Islet of Langerhans (tissue), 1 donor: ENCODE data around the gene CSTPP1.
"Not testable (repeated sequence)": the region's sequence is repeated elsewhere in the genome, so short reads cannot be mapped to it uniquely, and the experiment has no call there.

ENCODE experiments used
- FAIRE-seq: peaks from one replicate; lab custom pipeline; 2011; peaks lifted over from hg19 to GRCh38; lab: Jason Lieb, UNC

Gene CSTPP1

DNA sequence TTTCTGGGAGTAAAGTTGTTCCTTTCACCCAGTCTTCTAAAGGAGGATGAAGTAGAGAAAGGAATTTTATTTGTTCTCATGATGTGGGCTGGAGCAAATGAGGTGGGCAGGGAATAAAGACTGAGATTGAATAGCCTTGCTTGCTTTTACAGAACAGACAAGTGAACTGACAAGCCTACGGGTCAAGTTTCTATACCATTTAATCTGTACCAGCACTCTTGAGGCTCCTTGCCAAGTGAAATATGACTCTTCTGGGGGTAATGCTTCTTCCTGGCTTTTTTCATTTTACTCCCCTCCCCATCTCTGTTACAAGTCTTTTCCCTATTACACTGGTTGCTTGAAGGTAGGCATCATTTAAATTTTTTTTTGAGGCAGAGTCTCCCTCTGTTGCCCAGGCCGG, 54.8 kb downstream of the CSTPP1 start:
- no peak for FAIRE-seq

DNA sequence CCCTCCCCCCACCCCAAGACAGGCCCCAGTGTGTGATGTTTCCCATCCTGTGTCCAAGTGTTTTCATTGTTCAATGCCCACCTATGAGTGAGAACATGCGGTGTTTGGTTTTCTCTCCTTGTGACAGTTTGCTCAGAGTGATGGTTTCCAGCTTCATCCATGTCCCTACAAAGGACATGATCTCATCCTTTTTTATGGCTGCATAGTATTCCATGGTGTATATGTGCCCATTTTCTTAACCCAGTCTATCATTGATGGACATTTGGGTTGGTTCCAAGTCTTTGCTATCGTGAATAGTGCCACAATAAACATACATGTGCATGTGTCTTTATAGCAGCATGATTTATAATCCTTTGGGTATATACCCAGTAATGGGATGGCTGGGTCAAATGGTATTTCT, 55.8 kb downstream of the CSTPP1 start:
- not testable (repeated sequence) for FAIRE-seq

DNA sequence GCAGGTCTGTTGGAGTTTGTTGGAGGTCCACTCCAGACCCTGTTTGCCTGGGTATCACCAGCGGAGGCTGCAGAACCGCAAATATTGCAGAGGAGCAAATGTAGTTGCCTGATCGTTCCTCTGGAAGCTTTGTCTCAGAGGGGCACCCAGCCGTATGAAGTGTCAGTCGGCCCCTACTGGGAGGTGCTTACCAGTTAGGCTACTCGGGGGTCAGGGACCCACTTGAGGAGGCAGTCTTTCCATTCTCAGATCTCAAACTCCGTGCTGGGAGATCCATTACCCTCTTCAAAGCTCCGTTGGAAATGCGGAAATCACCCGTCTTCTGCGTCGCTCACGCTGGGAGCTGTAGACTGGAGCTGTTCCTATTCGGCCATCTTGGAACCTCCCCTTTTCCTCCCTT, 61.2 kb downstream of the CSTPP1 start:
- FAIRE-seq: not testable (repeated sequence)

DNA sequence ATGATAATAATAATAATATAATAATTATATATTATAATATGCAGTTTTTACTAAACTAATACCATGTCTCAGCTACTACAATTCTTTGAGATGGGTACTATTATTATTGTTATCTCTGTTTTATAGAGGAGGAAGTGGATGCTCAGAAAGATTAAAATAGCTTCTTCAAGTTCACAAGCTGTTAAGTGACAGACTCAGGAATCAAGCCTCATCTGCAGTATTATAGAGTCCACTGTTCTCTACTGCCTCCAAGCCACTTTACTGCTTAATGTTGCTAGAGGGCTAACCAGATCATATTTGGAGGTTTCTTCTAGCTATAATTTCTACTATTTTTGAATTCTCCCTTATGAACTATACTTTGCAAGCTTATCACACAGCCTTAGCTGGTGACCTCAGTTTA, 62.7 kb downstream of the CSTPP1 start:
- FAIRE-seq: no peak

DNA sequence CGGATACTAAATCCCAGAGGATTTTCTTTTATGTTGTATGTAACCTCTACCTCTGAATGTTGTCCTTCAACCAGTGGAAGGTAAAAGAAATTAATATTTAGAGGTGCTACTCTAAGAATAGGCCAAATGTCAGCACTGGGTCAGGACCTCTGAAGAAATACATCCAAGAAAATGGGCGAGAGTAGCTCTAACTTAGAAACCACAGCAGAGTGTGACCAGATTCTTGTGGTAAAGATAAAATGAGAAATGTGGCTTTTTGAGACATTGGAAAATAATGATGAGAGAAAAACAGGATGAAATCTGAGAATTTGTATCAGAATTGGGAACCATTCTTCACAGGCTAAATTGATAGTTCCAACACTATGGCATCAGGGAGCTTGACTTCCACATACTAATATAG, 63.5 kb downstream of the CSTPP1 start:
- FAIRE-seq: no peak

DNA sequence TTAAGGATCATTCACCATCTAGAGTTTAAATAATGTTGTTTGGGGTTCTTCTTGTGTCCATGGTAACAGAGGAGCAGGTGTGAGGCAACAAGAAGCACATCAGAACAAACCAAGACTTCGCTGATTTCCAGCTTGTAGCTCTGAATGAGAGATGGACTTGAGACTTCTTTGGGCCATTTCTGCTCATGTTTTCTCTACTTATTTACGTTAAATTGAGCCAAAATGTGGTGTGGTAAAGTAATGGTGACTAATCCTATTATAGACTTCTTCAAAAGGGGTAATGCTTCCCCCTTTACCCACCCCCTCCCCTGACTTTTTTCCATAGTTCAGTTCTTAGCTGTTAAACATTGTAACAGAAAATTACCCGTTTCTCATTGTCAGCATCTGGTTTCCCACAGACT, 65.2 kb downstream of the CSTPP1 start:
- no peak for FAIRE-seq

DNA sequence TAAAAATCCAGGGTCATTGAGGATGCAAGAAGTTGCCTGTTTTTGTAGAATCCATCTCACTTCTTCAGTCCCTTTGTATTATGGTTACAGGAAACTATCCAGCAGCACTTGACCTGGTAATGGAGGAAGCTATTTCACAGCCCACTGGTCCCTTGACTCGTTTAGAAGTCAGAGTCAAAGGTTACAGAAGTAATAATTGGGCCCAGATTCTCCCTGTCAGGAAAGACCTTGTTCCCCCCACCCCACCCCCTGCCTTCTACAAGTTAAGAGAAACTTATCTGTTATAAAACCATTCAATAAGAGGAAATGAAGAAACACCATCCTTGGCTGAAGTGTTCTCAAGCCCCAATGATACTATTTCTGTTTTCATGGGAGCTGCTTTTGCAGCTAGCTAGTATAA, 65.8 kb downstream of the CSTPP1 start:
- FAIRE-seq: no peak

DNA sequence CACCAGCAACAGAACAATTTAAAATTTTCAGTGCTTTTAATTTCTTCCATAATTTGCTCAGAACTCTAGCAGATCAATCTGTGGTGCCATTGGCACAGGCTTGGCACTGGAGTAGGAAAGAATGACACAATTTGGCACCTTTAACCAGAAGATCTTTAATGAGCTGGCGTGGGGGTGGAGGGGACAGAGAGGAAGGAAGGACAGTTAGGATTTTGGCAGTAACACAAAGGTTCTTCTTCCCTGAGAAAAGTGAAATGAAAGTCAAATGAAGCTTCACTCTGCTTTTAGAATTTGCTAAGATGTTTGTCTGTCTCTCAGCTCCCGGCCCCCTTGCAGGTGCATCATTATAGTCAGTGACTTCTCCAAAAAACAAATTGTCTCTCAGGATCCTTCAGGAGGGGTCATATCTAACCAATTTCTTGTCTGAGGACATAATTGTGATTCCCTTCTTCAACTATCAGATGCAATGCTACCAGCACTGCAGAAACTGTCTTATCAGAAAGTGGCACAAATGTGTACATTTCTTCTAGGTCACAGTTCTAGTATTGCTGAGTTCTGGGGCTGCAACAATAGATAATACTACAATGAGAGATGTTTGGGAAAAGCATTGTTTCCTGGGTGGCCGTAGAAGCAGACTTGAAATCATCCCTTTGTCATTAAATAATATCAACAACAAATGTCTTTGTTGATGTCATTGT, 66.8 kb downstream of the CSTPP1 start:
- no peak for FAIRE-seq

DNA sequence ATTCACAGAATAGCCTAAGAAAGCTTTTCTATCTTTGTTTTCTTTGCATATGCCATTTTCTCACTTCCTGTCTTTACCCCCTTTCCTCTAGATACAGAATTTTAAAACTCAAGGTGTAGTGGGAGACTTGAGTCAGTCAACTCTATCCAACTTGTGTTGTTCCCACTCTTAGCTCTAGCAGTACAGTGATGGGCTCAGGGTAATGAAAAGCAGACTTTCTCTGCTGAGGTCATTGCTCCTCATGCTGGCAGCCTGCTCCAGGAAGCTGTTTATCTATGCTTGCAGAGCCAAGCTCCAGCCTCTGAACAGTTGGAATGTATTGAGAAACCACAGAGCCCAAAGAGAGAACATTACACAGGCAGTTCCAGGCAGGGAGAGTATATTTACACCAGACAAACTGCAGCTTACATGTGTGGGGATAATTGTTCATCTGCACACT, 68.1 kb downstream of the CSTPP1 start:
- FAIRE-seq: peak; percentile 70

DNA sequence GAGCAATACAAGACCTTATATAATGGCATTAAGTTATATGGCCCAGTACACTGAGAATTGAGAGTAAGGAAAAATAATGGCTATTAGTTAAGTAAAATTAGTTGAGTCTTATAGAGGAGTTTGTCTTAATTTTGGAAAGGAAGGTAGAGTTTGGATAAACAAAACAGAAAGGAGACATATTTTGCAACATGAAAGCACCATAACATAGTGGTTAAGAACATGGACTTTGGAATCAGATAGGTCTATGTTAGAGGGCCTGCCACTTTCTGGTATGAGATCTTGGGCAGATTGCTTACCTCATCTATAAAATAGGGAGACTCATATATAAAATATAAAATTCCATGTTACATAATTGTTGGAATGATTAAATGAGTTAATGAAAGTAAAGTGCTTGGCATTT, 68.9 kb downstream of the CSTPP1 start:
- FAIRE-seq: no peak

DNA sequence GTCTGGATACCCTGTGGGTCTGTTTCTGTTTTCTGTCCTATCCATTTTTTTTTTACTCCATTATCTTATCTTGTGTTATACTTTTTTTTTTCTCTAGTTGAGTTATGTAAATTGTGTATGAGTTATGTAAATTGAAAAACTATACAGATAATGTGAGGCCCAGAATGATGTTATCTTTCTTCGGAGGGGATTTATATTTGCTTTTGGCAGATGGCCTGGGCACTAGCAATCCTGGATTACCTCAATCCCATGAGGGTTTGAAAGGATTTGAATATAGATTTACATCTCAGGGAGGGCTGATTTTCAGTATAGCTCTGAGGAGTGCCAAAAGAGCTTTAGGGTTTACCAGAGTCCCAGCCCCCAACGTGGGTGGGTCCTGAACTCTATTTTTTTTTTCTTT, 71.0 kb downstream of the CSTPP1 start:
- FAIRE-seq: no peak

DNA sequence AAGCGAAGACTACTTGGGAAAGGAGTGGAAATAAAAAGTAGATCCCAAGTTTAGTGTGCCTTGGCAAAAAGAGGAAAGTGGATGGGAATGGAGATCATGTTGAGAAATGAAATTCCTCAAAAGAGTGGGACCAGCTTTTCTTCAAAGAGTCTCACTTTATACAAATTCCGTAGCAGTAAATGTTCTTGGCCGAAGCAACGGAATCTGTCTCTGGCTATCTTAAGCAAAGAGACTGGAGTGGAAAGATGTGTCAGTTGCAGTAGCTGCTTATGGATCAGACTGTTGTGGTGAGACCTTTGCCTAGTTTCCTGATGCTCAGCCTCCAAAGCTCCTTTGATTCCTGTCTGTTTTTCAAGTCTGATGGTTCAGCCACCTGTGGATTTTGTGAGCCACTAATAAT, 73.6 kb downstream of the CSTPP1 start:
- FAIRE-seq: no peak

DNA sequence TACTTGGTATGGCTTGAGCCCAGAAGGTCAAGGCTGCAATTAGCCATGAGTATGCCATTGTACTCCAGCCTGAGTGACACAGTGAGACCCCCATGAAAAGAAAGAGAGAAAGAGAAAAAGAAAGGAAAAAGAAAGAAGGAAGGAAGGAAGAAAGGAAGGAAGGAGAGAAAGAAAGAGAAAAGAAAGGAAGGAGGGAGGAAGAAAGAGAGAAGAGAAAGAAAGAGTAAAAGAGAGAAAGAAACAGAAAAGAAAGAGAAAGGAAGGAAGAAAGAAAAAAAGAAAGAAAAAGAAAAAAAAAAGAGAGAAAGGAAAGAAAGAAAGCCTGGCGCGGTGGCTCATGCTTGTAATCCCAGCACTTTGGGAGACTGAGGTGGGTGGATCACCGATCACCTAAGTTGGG, 77.5 kb downstream of the CSTPP1 start:
- no peak for FAIRE-seq

DNA sequence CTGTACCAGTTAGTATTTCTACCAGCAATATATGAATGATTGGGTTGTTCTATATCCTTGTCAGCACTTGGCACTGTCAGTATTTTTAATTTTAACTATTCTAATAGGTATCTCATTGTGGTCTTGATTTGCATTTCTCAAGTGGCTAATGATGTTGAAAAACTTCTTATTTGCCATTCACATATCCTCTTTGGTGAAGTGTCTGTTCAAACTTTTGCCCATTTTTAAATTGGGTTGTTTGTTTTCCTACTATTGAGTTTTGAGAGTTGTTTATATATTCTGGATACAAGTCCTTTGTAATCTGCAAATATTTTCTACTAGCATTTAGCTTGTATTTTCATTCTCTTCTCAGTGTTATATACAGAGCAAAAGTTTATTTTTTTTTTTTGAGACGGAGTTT, 82.1 kb downstream of the CSTPP1 start:
- FAIRE-seq: no peak

DNA sequence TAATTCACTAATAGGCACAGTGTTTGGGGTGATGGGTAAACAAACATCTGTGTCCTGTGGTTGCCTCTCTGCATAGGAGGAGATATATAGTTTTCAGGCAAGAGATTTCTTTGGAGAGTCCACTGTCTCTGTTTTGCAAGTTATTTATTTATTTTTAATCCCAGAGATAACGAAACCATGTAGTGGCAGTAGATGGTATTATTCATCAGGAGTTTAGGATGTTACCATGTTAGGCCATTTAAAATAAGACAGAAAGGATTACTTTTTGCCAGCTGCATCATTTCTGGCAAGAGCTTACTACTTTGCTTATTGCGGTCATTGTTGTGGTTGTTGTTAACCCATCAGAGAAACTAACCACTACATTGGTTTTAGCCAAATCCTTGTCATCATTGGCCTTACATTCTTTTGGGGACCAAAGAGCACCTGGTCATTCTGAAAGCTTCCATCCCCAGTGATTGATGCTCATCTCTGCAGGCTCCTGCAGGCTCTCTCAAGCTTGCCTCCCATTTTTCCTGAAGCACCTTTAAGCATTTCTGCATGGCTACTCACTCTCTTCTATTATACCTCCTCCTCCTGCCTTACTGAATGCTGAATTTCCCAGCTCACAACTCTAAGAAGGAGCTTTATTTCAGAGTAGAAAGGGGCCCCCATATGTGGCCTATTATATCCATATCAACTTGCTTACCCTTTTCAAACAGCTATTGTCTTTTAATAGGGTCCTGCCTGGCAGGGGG, 84.4 kb downstream of the CSTPP1 start:
- FAIRE-seq: no peak

DNA sequence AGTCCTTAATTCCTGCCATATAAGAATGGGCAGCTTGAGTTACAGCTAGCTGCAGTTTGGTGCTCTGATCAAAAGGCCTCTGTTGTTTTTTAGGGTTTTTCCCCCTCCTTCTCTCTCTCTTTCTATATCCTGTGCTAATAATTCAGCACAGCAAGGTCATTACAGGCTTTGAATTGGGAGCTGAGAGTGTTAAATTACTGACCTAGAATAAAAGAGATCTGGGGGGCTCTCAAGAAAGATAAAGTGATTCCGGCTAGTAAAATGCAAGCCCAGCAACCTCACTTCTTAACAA, 84.9 kb downstream of the CSTPP1 start:
- no peak for FAIRE-seq

DNA sequence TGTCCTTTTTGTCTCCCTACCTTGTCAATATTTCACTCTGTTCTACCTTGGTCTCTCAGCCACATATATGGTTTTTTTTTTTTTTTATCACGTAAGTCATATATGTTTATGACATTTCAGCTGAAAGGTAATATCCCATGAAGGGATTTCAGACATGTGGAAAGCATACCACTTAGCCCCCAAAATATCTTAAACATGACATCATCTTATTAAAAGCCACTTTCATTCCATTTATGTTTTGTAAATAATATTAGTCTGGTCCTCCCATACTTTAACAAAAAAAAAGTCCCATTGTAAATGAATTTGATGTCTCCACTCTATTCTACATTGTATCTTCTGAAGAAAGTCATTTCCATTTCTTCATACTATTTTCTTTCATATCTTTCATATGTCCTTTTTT, 85.4 kb downstream of the CSTPP1 start:
- FAIRE-seq: no peak

DNA sequence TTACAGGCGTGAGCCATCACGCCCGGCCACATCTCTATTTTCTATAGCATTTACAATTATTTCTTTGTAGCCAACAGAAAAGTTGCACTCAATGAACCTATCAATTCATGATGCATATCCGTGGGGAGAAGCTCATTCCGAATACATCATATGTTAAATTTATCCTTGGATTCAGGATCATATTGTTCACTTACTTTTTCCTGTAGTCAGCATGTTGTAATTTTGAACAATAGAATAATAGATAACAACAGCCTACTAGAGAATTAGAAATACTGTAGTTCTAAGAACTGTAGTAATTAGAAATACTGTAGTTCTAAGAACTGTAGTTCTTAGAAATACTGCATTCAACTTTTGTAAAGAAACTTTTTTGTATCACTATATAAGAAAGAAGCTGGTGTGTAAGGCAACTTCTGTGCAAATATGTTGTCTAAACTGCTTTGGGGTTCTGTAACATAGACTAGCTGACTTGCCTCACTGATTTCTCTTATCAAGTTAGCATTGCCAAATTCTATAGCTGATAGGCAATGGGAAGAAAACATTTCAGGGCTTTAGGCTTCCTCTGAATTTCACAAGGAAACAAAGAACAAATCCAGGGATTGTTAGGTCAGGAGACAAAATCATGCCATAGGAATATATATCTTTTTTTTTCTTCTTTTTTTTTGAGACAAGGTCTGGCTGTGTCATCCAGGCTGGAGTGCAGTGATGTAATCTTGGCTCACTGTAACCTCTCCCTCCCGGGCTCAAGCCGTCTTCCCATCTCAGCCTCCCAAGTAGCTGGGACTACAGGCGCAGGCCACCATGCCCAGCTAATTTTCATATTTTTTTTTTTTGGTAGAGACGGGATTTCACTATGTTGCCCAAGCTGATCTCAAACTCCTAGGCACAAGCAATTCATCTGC, 91.9 kb downstream of the CSTPP1 start:
- FAIRE-seq: no peak

DNA sequence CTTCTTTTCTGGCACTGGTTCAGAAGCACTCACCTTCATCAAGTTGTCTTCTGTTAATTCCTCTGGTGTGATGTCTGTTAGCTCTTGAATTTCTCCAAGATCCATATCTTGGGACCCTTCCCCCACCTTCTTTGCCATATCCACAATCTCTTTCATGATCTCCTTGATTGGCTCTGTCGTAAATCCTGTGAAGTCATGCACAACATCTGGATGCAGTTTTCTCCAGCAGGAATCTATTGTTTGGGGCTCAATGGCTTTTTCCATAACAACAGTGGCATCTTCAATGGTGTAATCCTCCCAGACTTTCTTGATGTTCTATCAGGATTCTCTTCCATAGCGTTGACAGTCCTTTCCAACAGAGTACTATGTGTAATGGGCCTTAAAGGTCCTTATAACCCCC, 96.9 kb downstream of the CSTPP1 start:
- no peak for FAIRE-seq

DNA sequence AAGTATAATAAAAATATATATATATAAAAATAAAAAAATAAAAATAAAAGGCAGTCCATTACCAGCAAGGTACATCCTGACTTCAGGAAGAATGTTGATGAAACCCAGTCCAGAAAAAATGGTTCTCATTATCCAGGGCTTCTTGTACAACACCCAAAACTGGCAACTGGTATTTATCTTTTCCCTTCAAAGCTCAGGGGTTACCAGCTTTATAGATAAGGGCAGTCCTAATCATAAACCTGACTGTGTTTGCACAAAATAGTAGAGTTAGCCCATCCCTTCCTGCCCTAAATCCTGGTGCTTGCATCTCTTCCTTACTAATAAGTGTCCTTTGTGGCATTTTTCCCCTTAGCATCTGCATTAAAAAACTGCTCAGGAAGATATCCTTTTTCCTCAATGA, 97.5 kb downstream of the CSTPP1 start:
- FAIRE-seq: no peak

DNA sequence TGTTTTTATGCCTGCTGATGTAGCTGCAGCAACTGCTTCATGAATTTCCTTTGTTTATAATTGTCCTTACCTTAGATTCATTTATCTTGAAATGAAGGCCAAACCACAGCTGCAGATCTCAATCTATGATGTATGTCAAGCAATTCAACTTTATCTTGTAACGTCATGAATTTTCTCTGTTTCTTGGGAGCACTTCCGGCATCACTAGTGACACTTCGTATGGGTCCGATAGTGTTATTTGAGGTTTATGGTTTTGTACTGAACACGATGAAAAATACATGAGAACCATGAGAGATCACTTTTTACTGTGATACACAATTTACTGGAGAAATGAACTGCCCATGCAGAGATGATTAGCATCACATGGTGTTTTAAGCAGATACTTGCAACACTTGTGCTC, 98.5 kb downstream of the CSTPP1 start:
- FAIRE-seq: no peak

DNA sequence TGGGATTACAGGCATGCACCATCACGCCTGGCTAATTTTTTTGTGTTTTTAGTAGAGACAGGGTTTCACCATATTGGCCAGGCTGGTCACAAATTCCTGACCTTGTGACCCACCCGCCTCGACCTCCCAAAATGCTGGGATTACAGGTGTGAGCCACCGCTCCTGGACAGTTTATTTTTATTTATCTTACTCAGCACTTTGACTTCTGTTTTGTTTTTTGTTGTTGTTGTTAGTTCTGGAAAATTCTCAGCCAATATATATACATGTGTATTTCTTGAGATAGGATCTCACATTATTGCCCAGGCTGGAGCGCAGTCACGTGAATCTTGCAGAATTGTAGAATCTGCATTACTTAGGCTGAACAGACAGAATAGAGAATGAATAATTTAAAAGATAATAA, 107.6 kb downstream of the CSTPP1 start:
- no peak for FAIRE-seq

DNA sequence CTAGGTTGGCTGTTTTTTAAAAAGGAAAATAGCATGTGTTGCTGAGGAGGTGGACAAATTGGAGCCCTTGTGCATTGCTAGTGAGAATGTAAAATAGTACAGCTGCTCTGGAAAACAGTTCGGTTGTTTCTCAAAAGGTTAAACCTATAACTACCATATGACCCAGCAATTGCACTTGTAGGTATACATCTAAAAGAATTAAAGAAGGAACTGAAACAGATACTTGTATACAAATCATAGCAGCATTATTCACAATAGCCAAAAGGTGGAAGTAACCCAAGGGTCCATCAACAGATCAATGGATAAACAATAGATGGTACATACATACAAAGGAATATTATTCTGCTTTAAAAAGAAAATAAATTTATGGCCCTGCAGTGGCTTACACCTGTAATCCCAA, 111.4 kb downstream of the CSTPP1 start:
- no peak for FAIRE-seq
